ENCODE data around the gene SRGAP3.

- TF ChIP-seq USF1 (IDR thresholded peaks at IDR 0.05) (no peak), TAF1 (IDR thresholded peaks at IDR 0.05; ENCODE audit: low read depth) (no peak), RAD21 (IDR thresholded peaks at IDR 0.05; ENCODE audit: low read depth) (no peak), EGR1 (IDR thresholded peaks at IDR 0.05) (no peak), EP300 (IDR thresholded peaks at IDR 0.05; ENCODE audit: borderline replicate concordance) (no peak), YY1 (IDR thresholded peaks at IDR 0.05; ENCODE audit: low read depth) (no peak), TCF12 (IDR thresholded peaks at IDR 0.05; ENCODE audit: low read depth) (no peak), MAX (IDR thresholded peaks at IDR 0.05) (no peak), TEAD4 (IDR thresholded peaks at IDR 0.05) (no peak), NFIC (IDR thresholded peaks at IDR 0.05) (no peak)
Measured at GRCh38 chr3:8945890-8946600, 303.4 kb downstream of the SRGAP3 start.
